GM23338 (cell line): ENCODE data around the gene DIO1. TPM values are rescaled to one million over a fixed set of nuclear protein-coding genes. Genes with fewer than 3 reads are reported as not detected.

Source experiments
- ATAC-seq: fragments of 200-7000 bp; cut with Tn5 transposase; 3 replicates; pipeline ENCODE4 v1.9.1; 2020
- DNase-seq: peaks from one replicate; pipeline ENCODE4 v3.0.0-alpha.2; 2015; ENCODE audit warnings: low spot score
- H2AFZ ChIP-seq: fragments of 200-600 bp; sonication (generic); 2 replicates; pipeline ENCODE4 v1.8.0; 2016; ENCODE audit warnings: antibody characterized with exemption, mild to moderate bottlenecking, moderate library complexity
- H3F3A ChIP-seq: fragments of 200-600 bp; sonication (generic); replicated peaks from 2 replicates; pipeline ENCODE4 v1.8.0; 2017; ENCODE audit warnings: antibody characterized with exemption, mixed run types, low read depth
- H3K27ac ChIP-seq: fragments of 200-600 bp; sonication (generic); 2 replicates; pipeline ENCODE4 v1.6.1; 2016; ENCODE audit warnings: low read depth
- H3K27me3 ChIP-seq: fragments of 200-600 bp; sonication (generic); 2 replicates; pipeline ENCODE4 v1.8.0; 2016; ENCODE audit warnings: mild to moderate bottlenecking, mixed run types, moderate library complexity; ENCODE audit not compliant: insufficient read depth
- H3K36me3 ChIP-seq: fragments of 200-600 bp; sonication (generic); 2 replicates; pipeline ENCODE4 v1.8.0; 2016; ENCODE audit warnings: mild to moderate bottlenecking; ENCODE audit not compliant: insufficient read depth
- H3K4me1 ChIP-seq: fragments of 200-600 bp; sonication (generic); 2 replicates; pipeline ENCODE4 v1.8.0; 2016; ENCODE audit warnings: mild to moderate bottlenecking, moderate library complexity; ENCODE audit not compliant: insufficient read depth
- H3K4me2 ChIP-seq: fragments of 200-600 bp; sonication (generic); 2 replicates; pipeline ENCODE4 v1.7.1; 2017; ENCODE audit warnings: mixed run types
- H3K4me3 ChIP-seq: fragments of 200-600 bp; sonication (generic); 2 replicates; pipeline ENCODE4 v1.6.1; 2016; ENCODE audit warnings: mixed run types
- H3K79me2 ChIP-seq: fragments of 200-600 bp; sonication (generic); replicated peaks from 2 replicates; pipeline ENCODE4 v1.8.0; 2017; ENCODE audit warnings: mild to moderate bottlenecking; ENCODE audit not compliant: insufficient read depth
- H3K9me2 ChIP-seq: fragments of 200-600 bp; sonication (generic); 2 replicates; pipeline ENCODE4 v1.8.0; 2017; ENCODE audit not compliant: insufficient read depth
- H4K20me1 ChIP-seq: fragments of 200-600 bp; sonication (generic); replicated peaks from 2 replicates; pipeline ENCODE4 v1.8.0; 2017; ENCODE audit warnings: mild to moderate bottlenecking; ENCODE audit not compliant: insufficient read depth
- H3K27ac Mint-ChIP-seq: 2 replicates; pipeline ENCODE4 v1.8.0; 2020; ENCODE audit warnings: inconsistent platforms, mild to moderate bottlenecking, moderate library complexity, mixed read lengths
- H3K27me3 Mint-ChIP-seq: 3 replicates; pipeline ENCODE4 v1.8.0; 2022; ENCODE audit warnings: low read depth, mild to moderate bottlenecking, moderate library complexity, mixed read lengths, inconsistent platforms; ENCODE audit not compliant: insufficient read depth, poor library complexity
- H3K36me3 Mint-ChIP-seq: 3 replicates; pipeline ENCODE4 v1.8.0; 2021; ENCODE audit warnings: low read depth, mild to moderate bottlenecking, inconsistent platforms, moderate library complexity, mixed read lengths
- H3K4me1 Mint-ChIP-seq: 3 replicates; pipeline ENCODE4 v1.8.0; 2020; ENCODE audit warnings: mild to moderate bottlenecking, inconsistent platforms, mixed read lengths
- H3K4me3 Mint-ChIP-seq: 3 replicates; pipeline ENCODE4 v1.8.0; 2021; ENCODE audit warnings: moderate library complexity, mild to moderate bottlenecking, inconsistent platforms, mixed read lengths
- H3K9me3 Mint-ChIP-seq: 3 replicates; pipeline ENCODE4 v1.8.0; 2020; ENCODE audit warnings: moderate library complexity, mild to moderate bottlenecking, inconsistent platforms, mixed read lengths
- CREB1 ChIP-seq: fragments of 250-450 bp; sonication (Bioruptor Pico); IDR thresholded peaks from 2 replicates; pipeline ENCODE4 v1.5.0; 2020; ENCODE audit warnings: low read depth, mild to moderate bottlenecking, moderate library complexity
- CTCF ChIP-seq, 2 experiments: fragments of 200-600 bp in 1 of 2; sonication (generic) in 1 of 2; conservative IDR thresholded peaks; 2 replicates each; pipeline versions ENCODE4 v1.5.1 to v1.6.1; 2016 to 2017; ENCODE audit warnings: antibody characterized with exemption in 2 of 2, low read depth in 2 of 2, mild to moderate bottlenecking in 2 of 2, moderate library complexity in 1 of 2
- ETS1 ChIP-seq: IDR thresholded peaks from 2 replicates; pipeline ENCODE4 v1.6.1; 2016; ENCODE audit warnings: antibody characterized with exemption
- EZH2phosphoT487 ChIP-seq: fragments of 200-600 bp; sonication (generic); IDR thresholded peaks from one replicate; pipeline ENCODE4 v1.8.1; 2018; ENCODE audit warnings: antibody characterized with exemption; ENCODE audit not compliant: unreplicated experiment
- JUNB ChIP-seq: IDR thresholded peaks from one replicate; pipeline ENCODE4 v1.6.1; 2016; ENCODE audit warnings: antibody characterized with exemption; ENCODE audit not compliant: unreplicated experiment
- NANOG ChIP-seq: IDR thresholded peaks from 2 replicates; pipeline ENCODE4 v1.6.1; 2016; ENCODE audit warnings: antibody characterized with exemption, borderline replicate concordance
- POLR2AphosphoS5 ChIP-seq: IDR thresholded peaks from 2 replicates; pipeline ENCODE4 v1.6.1; 2016; ENCODE audit warnings: antibody characterized with exemption, low read depth
- STAT1 ChIP-seq: IDR thresholded peaks from one replicate; pipeline ENCODE4 v1.6.1; 2016; ENCODE audit warnings: antibody characterized with exemption; ENCODE audit not compliant: unreplicated experiment
- ZNF114 ChIP-seq: fragments of 250-450 bp; sonication (Bioruptor Pico); IDR thresholded peaks from 2 replicates; pipeline ENCODE4 v1.5.0; 2020; ENCODE audit warnings: mild to moderate bottlenecking, moderate library complexity
- ZNF331 ChIP-seq: fragments of 250-450 bp; sonication (Bioruptor Pico); IDR thresholded peaks from 2 replicates; pipeline ENCODE4 v1.5.0; 2020; ENCODE audit warnings: low read depth, mild to moderate bottlenecking, moderate library complexity
- ZNF462 ChIP-seq: fragments of 250-450 bp; sonication (Bioruptor Pico); IDR thresholded peaks from 2 replicates; pipeline ENCODE4 v1.5.0; 2020; ENCODE audit warnings: mild to moderate bottlenecking, moderate library complexity
- polyA plus RNA-seq: library from polyadenylated mRNA; unstranded; fragments of >200 nt; fragmentation: Nextera tagmentation; extraction: Ambion mirVana; gene quantifications from 2 replicates; pipeline ENCODE4 v1.2.1, GENCODE V29; 2016
- total RNA-seq: library from RNA; depleted of rRNA; stranded (reverse); fragments of >200 nt; shearing (Covaris generic); gene quantifications from 2 replicates; pipeline ENCODE4 v1.2.3, GENCODE V29; 2014

Gene DIO1
- total and polyA plus RNA-seq, 2 experiments from 2014 or later = 0.27 TPM; not detected in 1

GRCh38 chr1:53931523-53931922 is 37.5 kb downstream of the DIO1 start:
- Histone ChIP-seq H3F3A (no peaks in the 10 kb centered on the region), H3K9me2 (no peaks in the 10 kb centered on the region), H3K36me3 (no peaks in the 10 kb centered on the region), H3K4me1 (no peaks in the 10 kb centered on the region), H3K4me2 (no peak overlapping the region), H4K20me1 (no peaks in the 10 kb centered on the region), H3K27me3 (no peaks in the 10 kb centered on the region), H3K79me2 (no peaks in the 10 kb centered on the region), H3K4me3 (no peak overlapping the region), H3K27ac (no peak overlapping the region), H2AFZ (no peak overlapping the region)
- no peak overlapping the region for H3K4me3 Mint-ChIP-seq
- no peaks in the 10 kb centered on the region for H3K4me1 Mint-ChIP-seq
- peaks cover 6% of the 10 kb centered on the region for H3K27me3 Mint-ChIP-seq
- peaks cover 30% of the 10 kb centered on the region for H3K36me3 Mint-ChIP-seq
- no peak for ATAC-seq
- H3K27ac Mint-ChIP-seq = no peak overlapping the region
- no peak for TF ChIP-seq CREB1 (CRISPR knock-in tag)
- TF ChIP-seq NANOG = no peak
- TF ChIP-seq ZNF462 (CRISPR knock-in tag) = no peak
- TF ChIP-seq POLR2AphosphoS5 = no peak
- TF ChIP-seq ZNF114 (CRISPR knock-in tag) = no peak
- TF ChIP-seq ETS1 = no peak
- TF ChIP-seq EZH2phosphoT487 = no peak
- no peak for TF ChIP-seq CTCF (conservative IDR thresholded peaks at IDR 0.05; ENCODE audit: low read depth in 2 of 2)
- no peak for TF ChIP-seq STAT1
- no peak for TF ChIP-seq ZNF331 (CRISPR knock-in tag)
- TF ChIP-seq JUNB = no peak
- H3K9me3 Mint-ChIP-seq = peaks cover 21% of the 10 kb centered on the region
- DNase-seq = no peak
